Mesenchymal stem cell (in vitro differentiated cells and primary cell): ENCODE results near the gene EIF6.
A peak's percentile ranks its signal among the peaks of the same experiment; 100 is the strongest.
"Not testable (repeated sequence)": the region's sequence is repeated elsewhere in the genome, so short reads cannot be mapped to it uniquely, and the experiment has no call there.

Experiments used
- DNase-seq: peaks from one replicate; pipeline ENCODE4 v3.0.0-alpha.2; 2013
- H2AFZ ChIP-seq: one replicate; pipeline ENCODE4 v1.6.1; 2013; ENCODE audit warnings: low read depth, mild to moderate bottlenecking, control low read depth, inconsistent platforms, low read length, moderate library complexity
- H2AK5ac ChIP-seq: 2 replicates; pipeline ENCODE4 v1.6.1; 2013; ENCODE audit warnings: low read length, moderate library complexity, mild to moderate bottlenecking, inconsistent platforms; ENCODE audit not compliant: severe bottlenecking
- H2BK120ac ChIP-seq: one replicate; pipeline ENCODE4 v1.6.1; 2013; ENCODE audit warnings: low read depth, mild to moderate bottlenecking, inconsistent platforms, low read length, moderate library complexity
- H2BK12ac ChIP-seq, 2 experiments: one replicate each; pipeline ENCODE4 v1.6.1; 2013; ENCODE audit warnings: inconsistent platforms in 2 of 2, low read length in 2 of 2, mild to moderate bottlenecking in 2 of 2, moderate library complexity in 2 of 2, control low read depth in 1 of 2
- H2BK15ac ChIP-seq: one replicate; pipeline ENCODE4 v1.6.1; 2013; ENCODE audit warnings: mild to moderate bottlenecking, low read depth, inconsistent platforms; ENCODE audit not compliant: poor library complexity, severe bottlenecking
- H2BK5ac ChIP-seq: 2 replicates; pipeline ENCODE4 v1.6.1; 2013; ENCODE audit warnings: low read depth, mild to moderate bottlenecking, low read length, control low read depth, inconsistent platforms; ENCODE audit not compliant: poor library complexity, severe bottlenecking
- H3K14ac ChIP-seq, 2 experiments: one replicate each; pipeline ENCODE4 v1.6.1; 2013; ENCODE audit warnings: inconsistent platforms in 2 of 2, low read length in 2 of 2, control low read depth in 1 of 2, mild to moderate bottlenecking in 1 of 2, moderate library complexity in 1 of 2
- H3K18ac ChIP-seq, 2 experiments: one replicate each; pipeline ENCODE4 v1.6.1; 2013; ENCODE audit warnings: inconsistent platforms in 2 of 2, low read length in 2 of 2, control low read depth in 1 of 2, low read depth in 1 of 2, mild to moderate bottlenecking in 1 of 2
- H3K23ac ChIP-seq, 2 experiments: one replicate each; pipeline ENCODE4 v1.6.1; 2013; ENCODE audit warnings: inconsistent platforms in 2 of 2, low read length in 2 of 2, mild to moderate bottlenecking in 2 of 2, moderate library complexity in 2 of 2, control low read depth in 1 of 2
- H3K27ac ChIP-seq: 2 replicates; pipeline ENCODE4 v1.5.1; 2013; ENCODE audit warnings: mild to moderate bottlenecking, moderate library complexity, low read length, control low read depth, inconsistent platforms; ENCODE audit not compliant: poor library complexity, severe bottlenecking
- H3K27me3 ChIP-seq, 2 experiments: 2 replicates each; pipeline versions ENCODE4 v1.6.1 to v1.7.0; 2013; ENCODE audit warnings: low read length in 2 of 2, mild to moderate bottlenecking in 2 of 2, moderate library complexity in 2 of 2, control low read depth in 1 of 2, inconsistent platforms in 1 of 2; ENCODE audit not compliant: control insufficient read depth in 1 of 2, insufficient read depth in 1 of 2
- H3K36me3 ChIP-seq, 2 experiments: 2 replicates each; pipeline versions ENCODE4 v1.6.1 to v1.7.0; 2013; ENCODE audit warnings: low read length in 2 of 2, control low read depth in 1 of 2, inconsistent platforms in 1 of 2, low read depth in 1 of 2, mild to moderate bottlenecking in 1 of 2; ENCODE audit not compliant: insufficient read depth in 2 of 2, control insufficient read depth in 1 of 2
- H3K4ac ChIP-seq, 2 experiments: one replicate each; pipeline ENCODE4 v1.6.1; 2013; ENCODE audit warnings: inconsistent platforms in 2 of 2, low read length in 2 of 2, mild to moderate bottlenecking in 2 of 2, moderate library complexity in 2 of 2, control low read depth in 1 of 2, low read depth in 1 of 2
- H3K4me1 ChIP-seq: 2 replicates; pipeline ENCODE4 v1.6.1; 2013; ENCODE audit warnings: low read depth, low read length, control low read depth; ENCODE audit not compliant: control insufficient read depth, insufficient read depth
- H3K4me2 ChIP-seq: 2 replicates; pipeline ENCODE4 v1.6.1; 2013; ENCODE audit warnings: low read length, mild to moderate bottlenecking, inconsistent platforms; ENCODE audit not compliant: poor library complexity, severe bottlenecking
- H3K4me3 ChIP-seq, 2 experiments: 2 replicates each; pipeline versions ENCODE4 v1.5.1 to v1.7.0; 2013; ENCODE audit warnings: low read length in 2 of 2, mild to moderate bottlenecking in 2 of 2, control low read depth in 1 of 2, low read depth in 1 of 2; ENCODE audit not compliant: insufficient read depth in 1 of 2
- H3K79me1 ChIP-seq: replicated peaks from 2 replicates; pipeline ENCODE4 v1.6.1; 2013; ENCODE audit warnings: mild to moderate bottlenecking, control low read depth, low read length, inconsistent platforms; ENCODE audit not compliant: poor library complexity, severe bottlenecking
- H3K9ac ChIP-seq: 2 replicates; pipeline ENCODE4 v1.7.0; 2013; ENCODE audit warnings: mild to moderate bottlenecking, low read length, moderate library complexity
- H3K9me3 ChIP-seq: 2 replicates; pipeline ENCODE4 v1.7.0; 2013; ENCODE audit warnings: mild to moderate bottlenecking, low read length; ENCODE audit not compliant: control insufficient read depth
- H4K8ac ChIP-seq: one replicate; pipeline ENCODE4 v1.6.1; 2013; ENCODE audit warnings: inconsistent platforms, mild to moderate bottlenecking, low read length, moderate library complexity
- H4K91ac ChIP-seq: one replicate; pipeline ENCODE4 v1.6.1; 2013; ENCODE audit warnings: mild to moderate bottlenecking, low read length, inconsistent platforms
- WGBS: methylation state at CpG from one replicate; pipeline ENCODE4 v1.1.7; 2013; ENCODE audit warnings: mixed read lengths; 5-methylcytosine and 5-hydroxymethylcytosine counted together

Gene EIF6

GRCh38 chr20:35318502-35319157 is 34.1 kb upstream of the EIF6 start:
- 48% methylated on average over 6 of the region's 6 CpGs for WGBS
- Histone ChIP-seq H3K4me2 (no peak overlapping the region), H2AFZ (no peak overlapping the region)

DNA sequence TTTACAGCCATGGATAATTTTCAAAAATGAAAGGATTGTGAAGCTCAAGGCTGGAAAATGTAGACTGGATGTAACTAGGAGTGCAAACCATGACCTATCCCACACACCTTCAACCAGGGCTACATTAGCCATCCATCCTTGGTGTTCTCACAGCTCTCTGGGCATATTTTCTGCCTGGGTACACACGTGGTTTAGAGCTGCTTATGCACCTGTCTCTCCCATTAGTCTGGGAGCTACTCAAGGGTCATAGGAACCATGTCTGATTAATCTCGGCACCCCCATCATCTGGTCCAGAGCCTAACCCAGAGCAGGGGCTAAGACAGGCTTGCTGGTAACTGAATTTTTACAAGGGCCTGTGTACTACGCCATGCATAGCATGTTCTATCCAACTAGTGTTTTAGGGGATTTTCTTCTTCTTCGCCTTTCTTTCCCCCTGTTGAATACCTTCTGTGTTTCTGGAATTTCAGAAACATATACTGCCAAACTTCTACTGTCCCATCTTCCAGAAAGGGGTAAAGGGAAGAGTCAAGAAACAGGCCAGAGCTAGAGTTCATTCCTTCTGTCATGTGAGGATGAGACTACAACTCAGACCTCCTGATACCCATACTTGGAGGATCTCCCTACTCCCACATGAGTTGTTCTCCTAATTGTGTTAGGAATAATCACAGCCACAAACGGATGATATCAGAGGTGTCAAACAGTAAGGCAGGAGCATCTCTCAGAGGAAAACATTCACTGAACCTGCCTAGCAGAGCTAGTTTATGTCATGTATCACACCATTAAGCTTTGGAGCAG is 33.0 kb upstream of the EIF6 start:
- Histone ChIP-seq H2BK120ac (no peak overlapping the region), H4K91ac (no peak overlapping the region), H3K4me1 (peaks cover 25% of the 10 kb centered on the region), H3K14ac (no peak overlapping the region), H2BK15ac (no peak overlapping the region), H3K27ac (peak overlapping the region; percentile 100), H3K79me1 (peaks cover 11% of the 10 kb centered on the region), H3K18ac (peak overlapping the region; percentile 56 to 70), H2BK5ac (peak overlapping the region; percentile 98), H2AFZ (no peak overlapping the region), H3K4me3 (peak overlapping the region in 1 of 2 experiments; percentile 12), H3K23ac (no peak overlapping the region), H3K4me2 (no peak overlapping the region), H3K4ac (no peak overlapping the region), H2BK12ac (peak overlapping the region; percentile 11 to 59), H3K9ac (peak overlapping the region; percentile 47), H4K8ac (no peak overlapping the region), H3K9me3 (no peaks in the 10 kb centered on the region), H3K36me3 (peaks cover 2 to 3% of the 10 kb centered on the region in 2 experiments), H3K27me3 (no peaks in the 10 kb centered on the region), H2AK5ac (peak overlapping the region; percentile 99)
- DNase-seq: no peak
- WGBS: 96% methylated on average over 4 of the region's 5 CpGs

More at GRCh38 chr20:35318502-35319157, 34.1 kb upstream of the EIF6 start:
- Histone ChIP-seq H3K36me3 (peaks cover 0 to 3% of the 10 kb centered on the region in 2 experiments), H3K79me1 (peaks cover 11% of the 10 kb centered on the region), H4K91ac (peak overlapping the region; percentile 70), H3K18ac (peak overlapping the region; percentile 37 to 40), H3K4ac (peak overlapping the region in 1 of 2 experiments; percentile 3), H4K8ac (peak overlapping the region; percentile 81), H3K14ac (no peak overlapping the region), H3K23ac (no peak overlapping the region), H2BK120ac (no peak overlapping the region), H2BK12ac (peak overlapping the region; percentile 20 to 87), H3K27ac (peak overlapping the region; percentile 100), H3K4me3 (peak overlapping the region in 1 of 2 experiments; percentile 12), H2BK5ac (peak overlapping the region; percentile 98), H2AK5ac (peak overlapping the region; percentile 99), H2BK15ac (peak overlapping the region; percentile 12), H3K9ac (peak overlapping the region; percentile 58), H3K27me3 (no peaks in the 10 kb centered on the region), H3K9me3 (no peaks in the 10 kb centered on the region), H3K4me1 (peaks cover 23% of the 10 kb centered on the region)
- peak; percentile 78 for DNase-seq

GRCh38 chr20:35316086-35316485 is 31.5 kb upstream of the EIF6 start:
- Histone ChIP-seq H2BK12ac (peak overlapping the region; percentile 0 to 83), H4K8ac (peak overlapping the region; percentile 40), H3K36me3 (peaks cover 2 to 3% of the 10 kb centered on the region in 2 experiments), H3K18ac (peak overlapping the region; percentile 37 to 89), H3K27me3 (no peaks in the 10 kb centered on the region), H2BK5ac (peak overlapping the region; percentile 35), H3K23ac (peak overlapping the region in 1 of 2 experiments; percentile 68), H3K14ac (peak overlapping the region in 1 of 2 experiments; percentile 18), H2BK120ac (no peak overlapping the region), H3K4me1 (peaks cover 25% of the 10 kb centered on the region), H3K27ac (peak overlapping the region; percentile 46), H2AK5ac (peak overlapping the region; percentile 82), H3K4ac (peak overlapping the region; percentile 3 to 73), H3K9ac (peak overlapping the region; percentile 26), H3K4me2 (no peak overlapping the region), H3K79me1 (peaks cover 11% of the 10 kb centered on the region), H4K91ac (peak overlapping the region; percentile 52), H2AFZ (no peak overlapping the region), H2BK15ac (no peak overlapping the region), H3K9me3 (no peaks in the 10 kb centered on the region), H3K4me3 (no peak overlapping the region)
- no peak for DNase-seq
- WGBS: 91% methylated on average over 2 of the region's 2 CpGs

DNA sequence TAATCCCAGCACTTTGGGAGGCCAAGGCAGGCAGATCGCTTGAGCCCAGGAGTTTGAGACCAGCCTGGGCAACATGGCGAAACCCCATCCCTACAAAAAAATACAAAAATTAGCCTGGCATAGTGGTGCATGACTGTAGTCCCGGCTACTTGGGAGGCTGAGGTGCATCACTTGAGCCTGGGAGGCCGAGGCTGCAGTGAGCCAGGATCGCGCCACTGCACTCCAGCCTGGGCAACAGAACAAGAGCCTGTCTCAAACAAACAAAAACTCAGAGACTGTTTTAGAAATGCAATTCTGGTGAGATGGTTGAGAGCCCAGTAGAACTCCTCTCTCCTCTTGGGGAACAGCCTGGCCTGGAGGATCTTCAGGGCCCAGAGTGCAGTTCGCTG is 31.1 kb upstream of the EIF6 start:
- H2AFZ ChIP-seq, H2BK120ac ChIP-seq, H4K8ac ChIP-seq, H3K36me3 ChIP-seq, H3K4me2 ChIP-seq, H3K4me3 ChIP-seq, H3K9me3 ChIP-seq, H2BK15ac ChIP-seq, H3K27me3 ChIP-seq, H3K9ac ChIP-seq, H4K91ac ChIP-seq: not testable (repeated sequence)
- peak; percentile 41 for DNase-seq
- Histone ChIP-seq H2BK12ac (peak overlapping the region; percentile 0 to 84), H2BK5ac (peak overlapping the region; percentile 36), H3K23ac (peak overlapping the region in 1 of 2 experiments; percentile 68), H3K27ac (peak overlapping the region; percentile 46), H3K4ac (peak overlapping the region; percentile 3 to 67), H3K79me1 (peaks cover 11% of the 10 kb centered on the region), H3K18ac (peak overlapping the region in 1 of 2 experiments; percentile 89), H3K4me1 (peaks cover 25% of the 10 kb centered on the region), H2AK5ac (peak overlapping the region; percentile 100), H3K14ac (peak overlapping the region in 1 of 2 experiments; percentile 32)
- WGBS: 90% methylated on average over 5 of the region's 7 CpGs
